ENCODE data around the gene TBL3.

TBL3 gene

DNA sequence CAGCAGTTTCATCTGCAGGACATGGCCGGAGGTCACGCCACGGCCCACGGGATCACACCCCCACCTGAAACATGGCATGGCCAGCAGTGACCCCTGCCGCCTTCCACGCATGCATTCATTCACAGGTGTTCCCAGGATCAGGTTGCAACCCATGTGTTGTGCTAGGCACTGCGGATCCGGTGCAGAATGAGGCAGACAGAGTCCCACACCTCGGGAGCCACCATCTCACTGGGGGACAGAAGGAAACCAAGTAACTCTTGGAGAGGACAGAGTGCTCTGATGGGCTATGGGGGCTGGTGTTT, 24.5 kb upstream of the TBL3 start:
- ChIA-PET POLR2A (no interaction called here), CTCF (interaction anchor here (0.6 to 1.8 kb wide), 2 partner anchors 24 to 268 kb away, joined by 3 to 7 read pairs; no protein-coding TSS in a partner anchor)
- H3K9me3 ChIP-seq (ENCODE audit: control insufficient read depth, insufficient read depth, low read depth, low read length) = no peaks in the 10 kb centered on the region
- no peak overlapping the region for H3K27ac ChIP-seq (ENCODE audit: extremely low read depth, low read depth, low read length)
- TF ChIP-seq ZNF114 (tag by site-specific recombination; IDR thresholded peaks at IDR 0.05) (no peak), ZNF658 (tag by site-specific recombination; IDR thresholded peaks at IDR 0.05) (no peak)
- TF ChIP-seq, protein P1, sequence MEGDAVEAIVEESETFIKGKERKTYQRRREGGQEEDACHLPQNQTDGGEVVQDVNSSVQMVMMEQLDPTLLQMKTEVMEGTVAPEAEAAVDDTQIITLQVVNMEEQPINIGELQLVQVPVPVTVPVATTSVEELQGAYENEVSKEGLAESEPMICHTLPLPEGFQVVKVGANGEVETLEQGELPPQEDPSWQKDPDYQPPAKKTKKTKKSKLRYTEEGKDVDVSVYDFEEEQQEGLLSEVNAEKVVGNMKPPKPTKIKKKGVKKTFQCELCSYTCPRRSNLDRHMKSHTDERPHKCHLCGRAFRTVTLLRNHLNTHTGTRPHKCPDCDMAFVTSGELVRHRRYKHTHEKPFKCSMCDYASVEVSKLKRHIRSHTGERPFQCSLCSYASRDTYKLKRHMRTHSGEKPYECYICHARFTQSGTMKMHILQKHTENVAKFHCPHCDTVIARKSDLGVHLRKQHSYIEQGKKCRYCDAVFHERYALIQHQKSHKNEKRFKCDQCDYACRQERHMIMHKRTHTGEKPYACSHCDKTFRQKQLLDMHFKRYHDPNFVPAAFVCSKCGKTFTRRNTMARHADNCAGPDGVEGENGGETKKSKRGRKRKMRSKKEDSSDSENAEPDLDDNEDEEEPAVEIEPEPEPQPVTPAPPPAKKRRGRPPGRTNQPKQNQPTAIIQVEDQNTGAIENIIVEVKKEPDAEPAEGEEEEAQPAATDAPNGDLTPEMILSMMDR (tag by site-specific recombination; IDR thresholded peaks at IDR 0.05) = no peak
- H3K4me3 ChIP-seq (ENCODE audit: low read depth, low read length) = no peak overlapping the region
- no peaks in the 10 kb centered on the region for H3K36me3 ChIP-seq (ENCODE audit: control insufficient read depth in 2 of 2, insufficient read depth in 1 of 2, low read length in 2 of 2)
- no peaks in the 10 kb centered on the region for H3K4me1 ChIP-seq (ENCODE audit: control insufficient read depth, insufficient read depth, low read length)

DNA sequence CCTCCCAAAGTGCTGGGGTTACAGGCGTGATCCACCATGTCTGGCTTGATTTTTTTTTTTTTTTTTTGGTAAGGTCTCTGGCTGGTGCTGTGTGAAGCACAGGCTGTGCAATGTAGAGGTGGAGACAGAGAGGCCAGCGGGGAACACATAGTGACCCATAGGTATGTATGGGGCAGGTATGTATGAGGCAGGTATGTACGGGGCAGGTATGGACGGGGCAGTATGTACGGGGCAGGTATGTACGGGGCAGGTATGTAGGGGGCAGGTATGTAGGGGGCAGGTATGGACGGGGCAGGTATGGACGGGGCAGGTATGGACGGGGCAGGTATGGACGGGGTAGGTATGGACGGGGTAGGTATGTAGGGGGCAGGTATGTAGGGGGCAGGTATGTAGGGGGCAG, 22.3 kb upstream of the TBL3 start:
- Histone ChIP-seq H3K9me3 (ENCODE audit: control insufficient read depth, insufficient read depth, low read depth, low read length) (no peaks in the 10 kb centered on the region), H3K27ac (ENCODE audit: extremely low read depth, low read depth, low read length) (no peak overlapping the region), H3K36me3 (ENCODE audit: control insufficient read depth in 2 of 2, insufficient read depth in 1 of 2, low read length in 2 of 2) (no peaks in the 10 kb centered on the region), H3K4me3 (ENCODE audit: low read depth, low read length) (no peak overlapping the region), H3K4me1 (ENCODE audit: control insufficient read depth, insufficient read depth, low read length) (no peaks in the 10 kb centered on the region)
- POLR2A ChIA-PET = interaction anchor here (1.8 kb wide), 1 partner anchor 15 kb away, joined by 6 read pairs; the partner anchor contains the start of gene RPS2
- CTCF ChIA-PET = no interaction called here
- no peak for TF ChIP-seq ZNF654 (tag by site-specific recombination; IDR thresholded peaks at IDR 0.05; ENCODE audit: low read depth)
- no peak for TF ChIP-seq MZF1 (tag by site-specific recombination; IDR thresholded peaks at IDR 0.05; ENCODE audit: borderline replicate concordance)
- TF ChIP-seq ZFHX2 (tag by site-specific recombination; conservative IDR thresholded peaks at IDR 0.05) = no peak
- TF ChIP-seq, protein P2, sequence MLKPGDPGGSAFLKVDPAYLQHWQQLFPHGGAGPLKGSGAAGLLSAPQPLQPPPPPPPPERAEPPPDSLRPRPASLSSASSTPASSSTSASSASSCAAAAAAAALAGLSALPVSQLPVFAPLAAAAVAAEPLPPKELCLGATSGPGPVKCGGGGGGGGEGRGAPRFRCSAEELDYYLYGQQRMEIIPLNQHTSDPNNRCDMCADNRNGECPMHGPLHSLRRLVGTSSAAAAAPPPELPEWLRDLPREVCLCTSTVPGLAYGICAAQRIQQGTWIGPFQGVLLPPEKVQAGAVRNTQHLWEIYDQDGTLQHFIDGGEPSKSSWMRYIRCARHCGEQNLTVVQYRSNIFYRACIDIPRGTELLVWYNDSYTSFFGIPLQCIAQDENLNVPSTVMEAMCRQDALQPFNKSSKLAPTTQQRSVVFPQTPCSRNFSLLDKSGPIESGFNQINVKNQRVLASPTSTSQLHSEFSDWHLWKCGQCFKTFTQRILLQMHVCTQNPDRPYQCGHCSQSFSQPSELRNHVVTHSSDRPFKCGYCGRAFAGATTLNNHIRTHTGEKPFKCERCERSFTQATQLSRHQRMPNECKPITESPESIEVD (tag by site-specific recombination; IDR thresholded peaks at IDR 0.05) = no peak
- TF ChIP-seq ZNF561 (tag by site-specific recombination; IDR thresholded peaks at IDR 0.05; ENCODE audit: borderline replicate concordance) = no peak
- TF ChIP-seq ZSCAN23 (tag by site-specific recombination; IDR thresholded peaks at IDR 0.05) = no peak
- TF ChIP-seq BCL11A (tag by site-specific recombination; IDR thresholded peaks at IDR 0.05; ENCODE audit: low read depth) = no peak
- TF ChIP-seq ZNF701 (tag by site-specific recombination; IDR thresholded peaks at IDR 0.05) = no peak
- TF ChIP-seq ZNF140 (tag by site-specific recombination; IDR thresholded peaks at IDR 0.05) = no peak
- TF ChIP-seq ZNF629 (tag by site-specific recombination; IDR thresholded peaks at IDR 0.05) = no peak
- TF ChIP-seq TCF7L2 (IDR thresholded peaks at IDR 0.05; ENCODE audit: borderline replicate concordance, low read depth, low read length) = no peak
- TF ChIP-seq ZIC2 (tag by site-specific recombination; IDR thresholded peaks at IDR 0.05) = no peak
- TF ChIP-seq ZNF266 (tag by site-specific recombination; IDR thresholded peaks at IDR 0.05; ENCODE audit: low read depth) = no peak
- no peak for TF ChIP-seq ZNF830 (tag by site-specific recombination; IDR thresholded peaks at IDR 0.05; ENCODE audit: low read depth)
- TF ChIP-seq ZNF174 (tag by site-specific recombination; IDR thresholded peaks at IDR 0.05) = no peak
- no peak for TF ChIP-seq ZNF610 (tag by site-specific recombination; IDR thresholded peaks at IDR 0.05; ENCODE audit: borderline replicate concordance)
- TF ChIP-seq ZNF155 (tag by site-specific recombination; IDR thresholded peaks at IDR 0.05) = no peak

DNA sequence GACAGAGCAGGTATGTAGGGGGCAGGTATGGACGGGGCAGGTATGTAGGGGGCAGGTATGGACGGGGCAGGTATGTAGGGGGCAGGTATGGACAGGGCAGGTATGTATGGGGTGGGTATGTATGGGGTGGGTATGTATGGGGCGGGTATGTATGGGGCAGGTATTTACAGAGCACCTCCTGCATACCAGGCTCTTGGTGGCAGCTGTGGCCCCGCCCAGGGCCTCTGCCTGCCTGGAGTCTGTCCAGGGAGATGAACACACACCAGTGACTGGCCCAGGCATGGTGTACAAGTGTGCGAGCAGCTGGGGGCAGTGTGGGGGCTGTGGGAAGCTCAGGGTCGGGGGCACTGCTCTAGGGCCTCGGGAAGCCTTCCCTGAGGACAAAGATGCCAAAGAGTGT, 21.8 kb upstream of the TBL3 start:
- Histone ChIP-seq H3K4me3 (ENCODE audit: low read depth, low read length) (no peak overlapping the region), H3K4me1 (ENCODE audit: control insufficient read depth, insufficient read depth, low read length) (no peaks in the 10 kb centered on the region), H3K9me3 (ENCODE audit: control insufficient read depth, insufficient read depth, low read depth, low read length) (no peaks in the 10 kb centered on the region), H3K36me3 (ENCODE audit: control insufficient read depth in 2 of 2, insufficient read depth in 1 of 2, low read length in 2 of 2) (no peaks in the 10 kb centered on the region), H3K27ac (ENCODE audit: extremely low read depth, low read depth, low read length) (no peak overlapping the region)
- ChIA-PET POLR2A (interaction anchor here (0.6 to 3.5 kb wide), 3 partner anchors 10 to 48 kb away, joined by 7 to 19 read pairs (median 7); partner anchors contain the start of genes NDUFB10 and RPS2), CTCF (no interaction called here)
- no peak for TF ChIP-seq ZNF623 (tag by site-specific recombination; IDR thresholded peaks at IDR 0.05)
- TF ChIP-seq ZNF600 (tag by site-specific recombination; IDR thresholded peaks at IDR 0.05) = no peak
- TF ChIP-seq REPIN1 (tag by site-specific recombination; IDR thresholded peaks at IDR 0.05; ENCODE audit: low read depth) = no peak
- TF ChIP-seq ZNF626 (tag by site-specific recombination; IDR thresholded peaks at IDR 0.05) = no peak
- no peak for TF ChIP-seq GFI1B (tag by site-specific recombination; IDR thresholded peaks at IDR 0.05)
- TF ChIP-seq, protein P3, sequence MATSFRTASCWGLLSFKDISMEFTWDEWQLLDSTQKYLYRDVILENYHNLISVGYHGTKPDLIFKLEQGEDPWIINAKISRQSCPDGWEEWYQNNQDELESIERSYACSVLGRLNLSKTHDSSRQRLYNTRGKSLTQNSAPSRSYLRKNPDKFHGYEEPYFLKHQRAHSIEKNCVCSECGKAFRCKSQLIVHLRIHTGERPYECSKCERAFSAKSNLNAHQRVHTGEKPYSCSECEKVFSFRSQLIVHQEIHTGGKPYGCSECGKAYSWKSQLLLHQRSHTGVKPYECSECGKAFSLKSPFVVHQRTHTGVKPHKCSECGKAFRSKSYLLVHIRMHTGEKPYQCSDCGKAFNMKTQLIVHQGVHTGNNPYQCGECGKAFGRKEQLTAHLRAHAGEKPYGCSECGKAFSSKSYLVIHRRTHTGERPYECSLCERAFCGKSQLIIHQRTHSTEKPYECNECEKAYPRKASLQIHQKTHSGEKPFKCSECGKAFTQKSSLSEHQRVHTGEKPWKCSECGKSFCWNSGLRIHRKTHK (tag by site-specific recombination; IDR thresholded peaks at IDR 0.05) = no peak
- TF ChIP-seq ZNF658 (tag by site-specific recombination; IDR thresholded peaks at IDR 0.05) = no peak
- no peak for TF ChIP-seq ZNF23 (tag by site-specific recombination; IDR thresholded peaks at IDR 0.05; ENCODE audit: borderline replicate concordance)
- TF ChIP-seq ZNF350 (tag by site-specific recombination; IDR thresholded peaks at IDR 0.05) = no peak
- no peak for TF ChIP-seq ZFP37 (tag by site-specific recombination; IDR thresholded peaks at IDR 0.05)

Measured in HEK293 (cell line).